WTC11 (cell line): ENCODE results near the gene NBL1. TPM values are rescaled to one million over a fixed set of nuclear protein-coding genes. Genes with fewer than 3 reads are reported as not detected.

Source experiments
- ATAC-seq: fragments of 200-7000 bp; cut with Tn5 transposase; 2 replicates; pipeline ENCODE4 v1.10.0; 2021; ENCODE audit warnings: mild to moderate bottlenecking, moderate library complexity
- CTCF ChIA-PET: fragments of 300-600 bp; sonication (Branson Sonifier 250); formaldehyde crosslinking; loops from one replicate; lab custom pipeline; 2021; ENCODE audit warnings: antibody characterized with exemption; lab: Charles Lee
- POLR2A ChIA-PET: fragments of 350-600 bp; sonication (Branson Sonifier 250); formaldehyde crosslinking; loops from one replicate; lab custom pipeline; 2021; ENCODE audit warnings: antibody characterized with exemption; lab: Charles Lee
- DNase-seq: peaks from one replicate; pipeline ENCODE4 v3.0.0; 2021; ENCODE audit warnings: low spot score
- H3K27ac Mint-ChIP-seq: 2 replicates; pipeline ENCODE4 v1.8.0; 2021; ENCODE audit warnings: mixed read lengths
- H3K27me3 Mint-ChIP-seq: 2 replicates; pipeline ENCODE4 v1.8.0; 2021; ENCODE audit warnings: low read depth, mild to moderate bottlenecking, moderate library complexity, mixed read lengths
- H3K36me3 Mint-ChIP-seq: 2 replicates; pipeline ENCODE4 v1.8.0; 2021; ENCODE audit warnings: mixed read lengths
- H3K4me1 Mint-ChIP-seq: 2 replicates; pipeline ENCODE4 v1.8.0; 2022; ENCODE audit warnings: mixed read lengths
- H3K4me3 Mint-ChIP-seq: 2 replicates; pipeline ENCODE4 v1.8.0; 2021; ENCODE audit warnings: mild to moderate bottlenecking, moderate library complexity, mixed read lengths
- H3K9me3 Mint-ChIP-seq: 2 replicates; pipeline ENCODE4 v1.8.0; 2021; ENCODE audit warnings: mixed read lengths
- ATF1 ChIP-seq: sonication (generic); formaldehyde crosslinking; IDR thresholded peaks from 2 replicates; pipeline ENCODE4 v1.8.1; 2023; ENCODE audit warnings: mild to moderate bottlenecking, moderate library complexity, missing genetic modification reagents
- ATF2 ChIP-seq: sonication (generic); formaldehyde crosslinking; IDR thresholded peaks from 2 replicates; pipeline ENCODE4 v1.8.1; 2022; ENCODE audit warnings: low read depth, missing genetic modification reagents, borderline replicate concordance
- ELF4 ChIP-seq: sonication (generic); formaldehyde crosslinking; IDR thresholded peaks from 2 replicates; pipeline ENCODE4 v1.8.1; 2022; ENCODE audit warnings: low read depth, mild to moderate bottlenecking, moderate library complexity, missing genetic modification reagents
- GABPB1 ChIP-seq: sonication (generic); formaldehyde crosslinking; IDR thresholded peaks from 2 replicates; pipeline ENCODE4 v1.8.1; 2023; ENCODE audit warnings: mild to moderate bottlenecking, missing genetic modification reagents
- GTF2I ChIP-seq: fragments of 250-450 bp; sonication (Bioruptor Pico); conservative IDR thresholded peaks from 2 replicates; pipeline ENCODE4 v1.4.0; 2021; ENCODE audit warnings: mild to moderate bottlenecking
- IRF2 ChIP-seq: sonication (generic); formaldehyde crosslinking; IDR thresholded peaks from 2 replicates; pipeline ENCODE4 v1.8.0; 2022; ENCODE audit warnings: low read depth, missing genetic modification reagents, borderline replicate concordance
- JAZF1 ChIP-seq: fragments of 250-450 bp; sonication (Bioruptor Pico); IDR thresholded peaks from 2 replicates; pipeline ENCODE4 v1.9.0; 2021; ENCODE audit warnings: moderate library complexity, mild to moderate bottlenecking, inconsistent platforms
- JUN ChIP-seq: sonication (generic); formaldehyde crosslinking; IDR thresholded peaks from 2 replicates; pipeline ENCODE4 v1.8.0; 2023; ENCODE audit warnings: mild to moderate bottlenecking, missing genetic modification reagents
- PREB ChIP-seq: sonication (generic); formaldehyde crosslinking; IDR thresholded peaks from 2 replicates; pipeline ENCODE4 v1.8.1; 2022; ENCODE audit warnings: mild to moderate bottlenecking, missing genetic modification reagents, moderate library complexity, borderline replicate concordance
- RELA ChIP-seq: sonication (generic); formaldehyde crosslinking; IDR thresholded peaks from 2 replicates; pipeline ENCODE4 v1.8.1; 2022; ENCODE audit warnings: missing genetic modification reagents, mild to moderate bottlenecking, borderline replicate concordance
- ZNF121 ChIP-seq: sonication (generic); formaldehyde crosslinking; IDR thresholded peaks from 2 replicates; pipeline ENCODE4 v1.8.0; 2023; ENCODE audit warnings: missing genetic modification reagents
- ZNF423 ChIP-seq: fragments of 250-450 bp; sonication (Bioruptor Pico); IDR thresholded peaks from 2 replicates; pipeline ENCODE4 v2.1.2; 2022; ENCODE audit warnings: mild to moderate bottlenecking, moderate library complexity
- total RNA-seq: library from RNA; stranded (reverse); gene quantifications from 3 replicates; pipeline ENCODE4 v1.2.3, GENCODE V29; 2021
- TF ChIP-seq, protein P1 (sequence below): sonication (generic); formaldehyde crosslinking; IDR thresholded peaks from 2 replicates; pipeline ENCODE4 v1.8.1; 2023; ENCODE audit warnings: mild to moderate bottlenecking, missing genetic modification reagents
- TF ChIP-seq, protein P2 (sequence below): fragments of 200-600 bp; IDR thresholded peaks from 2 replicates; pipeline ENCODE4 v1.8.0; 2022; ENCODE audit warnings: antibody characterized with exemption
- TF ChIP-seq, protein P3 (sequence below): sonication (generic); formaldehyde crosslinking; IDR thresholded peaks from 2 replicates; pipeline ENCODE4 v1.8.0; 2022; ENCODE audit warnings: mild to moderate bottlenecking, missing genetic modification reagents
- TF ChIP-seq, protein P4 (sequence below): fragments of 250-450 bp; sonication (Bioruptor Pico); IDR thresholded peaks from 2 replicates; pipeline ENCODE4 v1.8.0; 2021; ENCODE audit warnings: mild to moderate bottlenecking
- TF ChIP-seq, protein P5 (sequence below): sonication (generic); formaldehyde crosslinking; IDR thresholded peaks from 2 replicates; pipeline ENCODE4 v1.8.1; 2022; ENCODE audit warnings: missing genetic modification reagents, borderline replicate concordance

NBL1 gene
- total RNA-seq, 1 experiment from 2014 or later, result 17.1 TPM

GRCh38 chr1:19683351-19683750 lies 39.2 kb downstream of the NBL1 start (continued):
- TF ChIP-seq ATF2 (no peak), PREB (CRISPR knock-in tag) (no peak), RELA (CRISPR knock-in tag) (no peak)

- POLR2A ChIA-PET, result no interaction called here
- H3K36me3 Mint-ChIP-seq, result no peaks in the 10 kb centered on the region
- CTCF ChIA-PET, result interaction anchor here (2.6 to 6.8 kb wide), 2 partner anchors 20 to 23 kb away, joined by 9 to 38 read pairs; no protein-coding TSS in a partner anchor
- peaks cover 26% of the 10 kb centered on the region for H3K4me1 Mint-ChIP-seq
- H3K27me3 Mint-ChIP-seq, result no peaks in the 10 kb centered on the region
- no peak overlapping the region for H3K27ac Mint-ChIP-seq
- no peak for DNase-seq
- no peak overlapping the region for H3K4me3 Mint-ChIP-seq
- H3K9me3 Mint-ChIP-seq, result peaks cover 5% of the 10 kb centered on the region; the same call in 1 of the 2 replicates
- no peak for ATAC-seq
- TF ChIP-seq ATF2, result no peak
- TF ChIP-seq, protein P1, sequence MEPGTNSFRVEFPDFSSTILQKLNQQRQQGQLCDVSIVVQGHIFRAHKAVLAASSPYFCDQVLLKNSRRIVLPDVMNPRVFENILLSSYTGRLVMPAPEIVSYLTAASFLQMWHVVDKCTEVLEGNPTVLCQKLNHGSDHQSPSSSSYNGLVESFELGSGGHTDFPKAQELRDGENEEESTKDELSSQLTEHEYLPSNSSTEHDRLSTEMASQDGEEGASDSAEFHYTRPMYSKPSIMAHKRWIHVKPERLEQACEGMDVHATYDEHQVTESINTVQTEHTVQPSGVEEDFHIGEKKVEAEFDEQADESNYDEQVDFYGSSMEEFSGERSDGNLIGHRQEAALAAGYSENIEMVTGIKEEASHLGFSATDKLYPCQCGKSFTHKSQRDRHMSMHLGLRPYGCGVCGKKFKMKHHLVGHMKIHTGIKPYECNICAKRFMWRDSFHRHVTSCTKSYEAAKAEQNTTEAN (CRISPR knock-in tag), result no peak
- no peak for TF ChIP-seq ATF1 (CRISPR knock-in tag)
- peak; percentile 88; the same call in 1 of the 2 replicates for TF ChIP-seq GTF2I (CRISPR knock-in tag)
- TF ChIP-seq GABPB1 (CRISPR knock-in tag), result no peak
Observed at GRCh38 chr1:19684677-19685076, 40.6 kb downstream of the NBL1 start.

- DNase-seq (no peak), ATAC-seq (no peak)
- TF ChIP-seq, protein P2, sequence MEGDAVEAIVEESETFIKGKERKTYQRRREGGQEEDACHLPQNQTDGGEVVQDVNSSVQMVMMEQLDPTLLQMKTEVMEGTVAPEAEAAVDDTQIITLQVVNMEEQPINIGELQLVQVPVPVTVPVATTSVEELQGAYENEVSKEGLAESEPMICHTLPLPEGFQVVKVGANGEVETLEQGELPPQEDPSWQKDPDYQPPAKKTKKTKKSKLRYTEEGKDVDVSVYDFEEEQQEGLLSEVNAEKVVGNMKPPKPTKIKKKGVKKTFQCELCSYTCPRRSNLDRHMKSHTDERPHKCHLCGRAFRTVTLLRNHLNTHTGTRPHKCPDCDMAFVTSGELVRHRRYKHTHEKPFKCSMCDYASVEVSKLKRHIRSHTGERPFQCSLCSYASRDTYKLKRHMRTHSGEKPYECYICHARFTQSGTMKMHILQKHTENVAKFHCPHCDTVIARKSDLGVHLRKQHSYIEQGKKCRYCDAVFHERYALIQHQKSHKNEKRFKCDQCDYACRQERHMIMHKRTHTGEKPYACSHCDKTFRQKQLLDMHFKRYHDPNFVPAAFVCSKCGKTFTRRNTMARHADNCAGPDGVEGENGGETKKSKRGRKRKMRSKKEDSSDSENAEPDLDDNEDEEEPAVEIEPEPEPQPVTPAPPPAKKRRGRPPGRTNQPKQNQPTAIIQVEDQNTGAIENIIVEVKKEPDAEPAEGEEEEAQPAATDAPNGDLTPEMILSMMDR, result no peak
- TF ChIP-seq, protein P3, sequence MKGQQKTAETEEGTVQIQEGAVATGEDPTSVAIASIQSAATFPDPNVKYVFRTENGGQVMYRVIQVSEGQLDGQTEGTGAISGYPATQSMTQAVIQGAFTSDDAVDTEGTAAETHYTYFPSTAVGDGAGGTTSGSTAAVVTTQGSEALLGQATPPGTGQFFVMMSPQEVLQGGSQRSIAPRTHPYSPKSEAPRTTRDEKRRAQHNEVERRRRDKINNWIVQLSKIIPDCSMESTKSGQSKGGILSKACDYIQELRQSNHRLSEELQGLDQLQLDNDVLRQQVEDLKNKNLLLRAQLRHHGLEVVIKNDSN, result no peak
- TF ChIP-seq ELF4 (CRISPR knock-in tag) (no peak), JUN (CRISPR knock-in tag) (no peak), ZNF121 (CRISPR knock-in tag) (peak; percentile 83), GTF2I (CRISPR knock-in tag) (0 out of 2 replicates have a peak, but pooled peaks have one; percentile 16), ZNF423 (CRISPR knock-in tag) (no peak), GABPB1 (CRISPR knock-in tag) (no peak), JAZF1 (CRISPR knock-in tag) (no peak), IRF2 (CRISPR knock-in tag) (no peak), ATF2 (no peak)
- TF ChIP-seq, protein P4, sequence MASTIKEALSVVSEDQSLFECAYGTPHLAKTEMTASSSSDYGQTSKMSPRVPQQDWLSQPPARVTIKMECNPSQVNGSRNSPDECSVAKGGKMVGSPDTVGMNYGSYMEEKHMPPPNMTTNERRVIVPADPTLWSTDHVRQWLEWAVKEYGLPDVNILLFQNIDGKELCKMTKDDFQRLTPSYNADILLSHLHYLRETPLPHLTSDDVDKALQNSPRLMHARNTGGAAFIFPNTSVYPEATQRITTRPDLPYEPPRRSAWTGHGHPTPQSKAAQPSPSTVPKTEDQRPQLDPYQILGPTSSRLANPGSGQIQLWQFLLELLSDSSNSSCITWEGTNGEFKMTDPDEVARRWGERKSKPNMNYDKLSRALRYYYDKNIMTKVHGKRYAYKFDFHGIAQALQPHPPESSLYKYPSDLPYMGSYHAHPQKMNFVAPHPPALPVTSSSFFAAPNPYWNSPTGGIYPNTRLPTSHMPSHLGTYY (CRISPR knock-in tag), result no peak
- TF ChIP-seq, protein P5, sequence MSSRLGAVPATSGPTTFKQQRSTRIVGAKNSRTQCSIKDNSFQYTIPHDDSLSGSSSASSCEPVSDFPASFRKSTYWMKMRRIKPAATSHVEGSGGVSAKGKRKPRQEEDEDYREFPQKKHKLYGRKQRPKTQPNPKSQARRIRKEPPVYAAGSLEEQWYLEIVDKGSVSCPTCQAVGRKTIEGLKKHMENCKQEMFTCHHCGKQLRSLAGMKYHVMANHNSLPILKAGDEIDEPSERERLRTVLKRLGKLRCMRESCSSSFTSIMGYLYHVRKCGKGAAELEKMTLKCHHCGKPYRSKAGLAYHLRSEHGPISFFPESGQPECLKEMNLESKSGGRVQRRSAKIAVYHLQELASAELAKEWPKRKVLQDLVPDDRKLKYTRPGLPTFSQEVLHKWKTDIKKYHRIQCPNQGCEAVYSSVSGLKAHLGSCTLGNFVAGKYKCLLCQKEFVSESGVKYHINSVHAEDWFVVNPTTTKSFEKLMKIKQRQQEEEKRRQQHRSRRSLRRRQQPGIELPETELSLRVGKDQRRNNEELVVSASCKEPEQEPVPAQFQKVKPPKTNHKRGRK, result no peak
- Mint-ChIP-seq H3K27ac (peak overlapping the region; percentile 93), H3K9me3 (peaks cover 5% of the 10 kb centered on the region; the same call in 1 of the 2 replicates), H3K27me3 (no peaks in the 10 kb centered on the region), H3K36me3 (no peaks in the 10 kb centered on the region), H3K4me1 (peaks cover 29% of the 10 kb centered on the region), H3K4me3 (no peak overlapping the region)
- ChIA-PET POLR2A (no interaction called here), CTCF (interaction anchor here (1.4 to 6.8 kb wide), 3 partner anchors 19 to 32 kb away, joined by 5 to 38 read pairs (median 9); no protein-coding TSS in a partner anchor)
Observed at GRCh38 chr1:19685994-19686393, 41.9 kb downstream of the NBL1 start.
